Ovary (tissue), 3 donors: Measurements from ENCODE around the gene DNAI2.

ENCODE experiments used
- POLR2A ChIP-seq: fragments of 450-650 bp; IDR thresholded peaks from one replicate; pipeline ENCODE4 v1.6.1; 2017; ENCODE audit warnings: antibody characterized with exemption, mild to moderate bottlenecking, moderate library complexity
- TF ChIP-seq, protein P1 (sequence below), 3 donors: fragments of 450-650 bp in 2 of 3; fragments of 200-600 bp in 1 of 3; IDR thresholded peaks; one replicate each; pipeline versions ENCODE4 v1.5.1 to v1.8.0; 2016 to 2022; ENCODE audit warnings: antibody characterized with exemption in 3 of 3, mild to moderate bottlenecking in 1 of 3
- donor health status: DM: no; HTN: no; CAD: no.

DNA sequence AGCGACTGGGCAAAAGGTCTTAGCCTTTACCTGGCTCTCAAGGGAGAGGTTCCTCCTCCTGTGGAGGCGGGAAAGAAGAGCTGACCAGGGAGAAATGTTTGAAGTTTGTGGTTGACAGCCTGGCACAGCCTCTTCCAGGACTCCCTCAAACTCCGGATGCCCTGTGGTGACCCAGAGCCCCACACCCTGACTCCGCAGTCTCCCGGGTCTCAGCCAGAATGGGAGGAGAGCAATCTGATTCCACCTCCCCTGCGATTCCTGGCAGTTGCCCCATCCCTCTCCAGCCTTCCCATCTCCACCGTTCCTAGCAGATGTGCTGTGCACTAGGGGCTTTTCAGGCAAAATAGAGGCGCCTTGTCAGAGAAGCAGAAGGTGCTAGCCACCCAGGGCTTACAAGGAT lies 5.5 kb upstream of the DNAI2 start:
- TF ChIP-seq, protein P1, sequence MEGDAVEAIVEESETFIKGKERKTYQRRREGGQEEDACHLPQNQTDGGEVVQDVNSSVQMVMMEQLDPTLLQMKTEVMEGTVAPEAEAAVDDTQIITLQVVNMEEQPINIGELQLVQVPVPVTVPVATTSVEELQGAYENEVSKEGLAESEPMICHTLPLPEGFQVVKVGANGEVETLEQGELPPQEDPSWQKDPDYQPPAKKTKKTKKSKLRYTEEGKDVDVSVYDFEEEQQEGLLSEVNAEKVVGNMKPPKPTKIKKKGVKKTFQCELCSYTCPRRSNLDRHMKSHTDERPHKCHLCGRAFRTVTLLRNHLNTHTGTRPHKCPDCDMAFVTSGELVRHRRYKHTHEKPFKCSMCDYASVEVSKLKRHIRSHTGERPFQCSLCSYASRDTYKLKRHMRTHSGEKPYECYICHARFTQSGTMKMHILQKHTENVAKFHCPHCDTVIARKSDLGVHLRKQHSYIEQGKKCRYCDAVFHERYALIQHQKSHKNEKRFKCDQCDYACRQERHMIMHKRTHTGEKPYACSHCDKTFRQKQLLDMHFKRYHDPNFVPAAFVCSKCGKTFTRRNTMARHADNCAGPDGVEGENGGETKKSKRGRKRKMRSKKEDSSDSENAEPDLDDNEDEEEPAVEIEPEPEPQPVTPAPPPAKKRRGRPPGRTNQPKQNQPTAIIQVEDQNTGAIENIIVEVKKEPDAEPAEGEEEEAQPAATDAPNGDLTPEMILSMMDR (IDR thresholded peaks at IDR 0.05): no peak
- TF ChIP-seq POLR2A: no peak
